ENCODE data around the gene TMEM101.

TMEM101 gene

DNA sequence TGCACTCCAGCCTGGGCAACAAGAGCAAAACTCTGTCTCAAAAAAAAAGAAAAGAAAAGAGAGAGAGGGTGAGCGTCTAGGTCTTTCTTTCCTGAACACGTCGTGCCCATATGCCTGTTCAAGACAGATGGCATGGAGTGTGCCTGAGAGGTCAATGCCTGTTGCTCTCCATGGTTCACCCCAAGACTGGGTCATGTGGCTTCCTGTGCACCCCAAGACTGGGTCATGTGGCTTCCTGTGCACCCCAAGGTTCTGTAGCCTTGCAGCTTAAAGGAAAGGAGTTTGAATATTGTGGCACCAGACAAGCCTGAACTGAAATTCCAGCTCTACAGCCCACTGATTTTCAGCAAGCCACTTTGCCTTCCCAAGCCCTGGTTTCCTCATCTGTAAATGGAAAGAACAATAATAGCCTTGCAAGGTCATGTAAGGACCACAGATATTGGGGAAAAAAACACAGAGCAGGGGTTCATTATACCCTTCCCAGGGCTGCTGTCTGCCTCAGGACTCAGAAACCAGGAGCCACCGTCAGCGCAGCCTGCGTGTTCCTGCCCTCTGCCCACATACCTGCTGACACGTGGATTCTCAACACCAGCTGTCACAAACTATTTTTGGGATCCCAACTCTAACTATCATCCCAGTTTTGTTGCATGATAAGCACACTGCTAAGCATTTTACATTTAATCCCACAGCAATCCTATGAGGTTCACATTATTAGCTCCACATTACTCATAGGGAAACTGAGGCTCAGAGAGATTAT lies 28.4 kb downstream of the TMEM101 start:
- H3K9ac ChIP-seq, result no peak overlapping the region
- H3K27ac ChIP-seq, result no peak overlapping the region
- H3K4me3 ChIP-seq (IDR thresholded peaks at IDR 0.05; ENCODE audit: insufficient read depth, low read depth, low read length), result no peak overlapping the region
- H3K27me3 ChIP-seq (ENCODE audit: insufficient read depth, low read depth), result no peaks in the 10 kb centered on the region
- no peaks in the 10 kb centered on the region for H3K79me2 ChIP-seq (ENCODE audit: insufficient read depth, low read depth)
- no peaks in the 10 kb centered on the region for H3K36me3 ChIP-seq (ENCODE audit: insufficient read depth)
- H3K4me2 ChIP-seq, result no peak overlapping the region
- no peak overlapping the region for H2AFZ ChIP-seq (ENCODE audit: low read depth)
- H4K20me1 ChIP-seq (ENCODE audit: insufficient read depth), result no peaks in the 10 kb centered on the region
- TF ChIP-seq, protein P1, sequence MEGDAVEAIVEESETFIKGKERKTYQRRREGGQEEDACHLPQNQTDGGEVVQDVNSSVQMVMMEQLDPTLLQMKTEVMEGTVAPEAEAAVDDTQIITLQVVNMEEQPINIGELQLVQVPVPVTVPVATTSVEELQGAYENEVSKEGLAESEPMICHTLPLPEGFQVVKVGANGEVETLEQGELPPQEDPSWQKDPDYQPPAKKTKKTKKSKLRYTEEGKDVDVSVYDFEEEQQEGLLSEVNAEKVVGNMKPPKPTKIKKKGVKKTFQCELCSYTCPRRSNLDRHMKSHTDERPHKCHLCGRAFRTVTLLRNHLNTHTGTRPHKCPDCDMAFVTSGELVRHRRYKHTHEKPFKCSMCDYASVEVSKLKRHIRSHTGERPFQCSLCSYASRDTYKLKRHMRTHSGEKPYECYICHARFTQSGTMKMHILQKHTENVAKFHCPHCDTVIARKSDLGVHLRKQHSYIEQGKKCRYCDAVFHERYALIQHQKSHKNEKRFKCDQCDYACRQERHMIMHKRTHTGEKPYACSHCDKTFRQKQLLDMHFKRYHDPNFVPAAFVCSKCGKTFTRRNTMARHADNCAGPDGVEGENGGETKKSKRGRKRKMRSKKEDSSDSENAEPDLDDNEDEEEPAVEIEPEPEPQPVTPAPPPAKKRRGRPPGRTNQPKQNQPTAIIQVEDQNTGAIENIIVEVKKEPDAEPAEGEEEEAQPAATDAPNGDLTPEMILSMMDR (conservative IDR thresholded peaks at IDR 0.05; ENCODE audit: low read depth, low read length), result no peak
- no peaks in the 10 kb centered on the region for H3K4me1 ChIP-seq (ENCODE audit: low read depth, poor library complexity, severe bottlenecking)

DNA sequence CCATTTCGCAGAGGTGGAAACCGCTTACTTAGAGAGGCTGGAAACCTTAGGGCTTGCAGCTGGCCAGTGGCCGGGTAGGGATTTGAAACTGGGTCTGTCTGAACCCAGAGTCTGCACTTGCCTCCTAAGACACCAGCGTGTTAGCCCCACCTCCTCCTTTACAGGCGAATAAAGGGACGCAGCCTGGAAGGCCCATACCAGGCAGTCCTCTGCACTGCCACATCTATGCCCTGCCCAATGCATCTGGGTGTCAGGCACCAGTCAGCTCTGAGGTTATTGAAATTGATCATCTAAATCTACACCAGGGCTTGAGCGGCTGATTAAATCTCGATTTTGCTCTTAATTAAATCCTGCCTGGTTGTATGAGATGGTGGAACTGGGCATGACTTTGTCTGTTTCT lies 30.2 kb downstream of the TMEM101 start:
- Histone ChIP-seq H3K9ac (no peak overlapping the region), H2AFZ (ENCODE audit: low read depth) (no peak overlapping the region), H3K79me2 (ENCODE audit: insufficient read depth, low read depth) (no peaks in the 10 kb centered on the region), H3K4me2 (no peak overlapping the region), H3K36me3 (ENCODE audit: insufficient read depth) (no peaks in the 10 kb centered on the region), H3K27me3 (ENCODE audit: insufficient read depth, low read depth) (no peaks in the 10 kb centered on the region), H3K4me3 (IDR thresholded peaks at IDR 0.05; ENCODE audit: insufficient read depth, low read depth, low read length) (no peak overlapping the region), H4K20me1 (ENCODE audit: insufficient read depth) (no peaks in the 10 kb centered on the region), H3K4me1 (ENCODE audit: low read depth, poor library complexity, severe bottlenecking) (no peaks in the 10 kb centered on the region), H3K27ac (no peak overlapping the region)
- TF ChIP-seq, protein P1 (conservative IDR thresholded peaks at IDR 0.05; ENCODE audit: low read depth, low read length), result no peak

DNA sequence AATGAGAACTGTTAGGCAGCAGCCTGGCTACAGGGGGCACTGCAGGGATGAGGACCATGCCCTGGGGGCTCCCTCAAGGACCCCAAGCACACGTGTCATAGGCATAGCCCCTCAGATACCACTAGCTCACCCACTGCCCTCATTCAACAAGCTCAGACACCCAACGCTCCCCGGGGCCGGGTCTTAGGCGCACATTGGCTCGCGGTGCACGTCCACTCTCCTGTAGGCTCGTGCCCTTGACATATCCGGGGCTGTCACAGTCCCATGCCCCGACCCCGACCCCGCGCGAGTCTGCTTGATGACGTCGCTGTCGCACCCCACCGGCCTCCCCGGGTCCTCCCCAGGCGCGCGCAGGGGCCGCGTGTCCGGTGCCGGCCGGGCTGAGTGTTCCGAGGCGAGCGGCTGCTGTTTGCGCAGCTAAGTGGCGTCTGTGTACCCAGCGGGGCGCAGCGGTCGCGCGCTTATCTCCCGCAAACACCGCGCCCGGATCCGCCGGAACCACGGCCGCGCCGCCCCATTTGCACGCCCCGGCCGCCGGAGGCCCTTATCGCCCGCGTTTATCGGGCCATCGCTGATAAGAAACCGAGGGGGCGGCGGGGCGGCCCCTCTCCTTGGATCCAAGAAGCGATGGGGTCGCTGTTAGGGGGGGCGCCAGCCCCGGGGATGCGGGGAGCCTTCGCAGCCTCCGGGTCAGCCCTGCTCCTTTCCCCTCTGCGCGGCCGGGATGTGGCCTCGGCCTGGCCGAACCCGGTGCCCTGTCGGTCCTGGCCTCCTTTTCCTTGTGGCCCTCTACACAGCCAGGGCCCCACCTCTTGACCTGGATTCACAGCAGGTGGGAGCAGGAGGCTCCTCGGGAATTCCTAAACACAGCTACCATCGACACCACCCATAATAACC lies 31.0 kb downstream of the TMEM101 start:
- no peaks in the 10 kb centered on the region for H3K4me1 ChIP-seq (ENCODE audit: low read depth, poor library complexity, severe bottlenecking)

DNA sequence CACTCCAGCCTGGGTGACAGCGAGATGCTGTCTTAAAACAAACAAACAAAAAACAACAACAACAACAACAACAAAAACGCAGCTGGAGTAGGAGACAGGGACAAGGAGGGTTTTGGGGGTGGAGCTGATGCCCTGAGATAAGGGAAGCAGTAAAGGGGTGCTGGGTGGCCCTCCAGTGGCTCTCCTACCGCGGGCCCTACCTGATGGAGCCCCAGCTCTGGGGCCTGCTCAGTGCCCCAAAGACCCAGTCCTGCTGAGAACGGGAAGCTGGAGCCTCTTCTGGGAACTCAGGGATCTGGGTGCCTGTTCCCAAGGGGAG lies 31.6 kb downstream of the TMEM101 start:
- Histone ChIP-seq H3K27ac (no peak overlapping the region), H2AFZ (ENCODE audit: low read depth) (no peak overlapping the region), H3K4me1 (ENCODE audit: low read depth, poor library complexity, severe bottlenecking) (no peaks in the 10 kb centered on the region), H3K36me3 (ENCODE audit: insufficient read depth) (no peaks in the 10 kb centered on the region), H3K9ac (no peak overlapping the region), H3K4me3 (IDR thresholded peaks at IDR 0.05; ENCODE audit: insufficient read depth, low read depth, low read length) (no peak overlapping the region), H3K27me3 (ENCODE audit: insufficient read depth, low read depth) (peaks cover under 1% of the 10 kb centered on the region; the same call in 1 of the 2 replicates), H3K4me2 (no peak overlapping the region), H3K79me2 (ENCODE audit: insufficient read depth, low read depth) (no peaks in the 10 kb centered on the region), H4K20me1 (ENCODE audit: insufficient read depth) (no peaks in the 10 kb centered on the region)
- TF ChIP-seq, protein P1 (conservative IDR thresholded peaks at IDR 0.05; ENCODE audit: low read depth, low read length), result no peak

More for the DNA sequence above, 31.0 kb downstream of the TMEM101 start:
- TF ChIP-seq, protein P1 (conservative IDR thresholded peaks at IDR 0.05; ENCODE audit: low read depth, low read length), result no peak
- H2AFZ ChIP-seq (ENCODE audit: low read depth), result no peak overlapping the region
- no peak overlapping the region for H3K4me2 ChIP-seq
- no peaks in the 10 kb centered on the region for H4K20me1 ChIP-seq (ENCODE audit: insufficient read depth)
- no peak overlapping the region for H3K4me3 ChIP-seq (IDR thresholded peaks at IDR 0.05; ENCODE audit: insufficient read depth, low read depth, low read length)
- H3K9ac ChIP-seq, result no peak overlapping the region
- H3K27me3 ChIP-seq (ENCODE audit: insufficient read depth, low read depth), result no peaks in the 10 kb centered on the region
- H3K36me3 ChIP-seq (ENCODE audit: insufficient read depth), result no peaks in the 10 kb centered on the region
- H3K27ac ChIP-seq, result no peak overlapping the region
- no peaks in the 10 kb centered on the region for H3K79me2 ChIP-seq (ENCODE audit: insufficient read depth, low read depth)
